ENCODE data around the gene FNBP1L.

FNBP1L gene

DNA sequence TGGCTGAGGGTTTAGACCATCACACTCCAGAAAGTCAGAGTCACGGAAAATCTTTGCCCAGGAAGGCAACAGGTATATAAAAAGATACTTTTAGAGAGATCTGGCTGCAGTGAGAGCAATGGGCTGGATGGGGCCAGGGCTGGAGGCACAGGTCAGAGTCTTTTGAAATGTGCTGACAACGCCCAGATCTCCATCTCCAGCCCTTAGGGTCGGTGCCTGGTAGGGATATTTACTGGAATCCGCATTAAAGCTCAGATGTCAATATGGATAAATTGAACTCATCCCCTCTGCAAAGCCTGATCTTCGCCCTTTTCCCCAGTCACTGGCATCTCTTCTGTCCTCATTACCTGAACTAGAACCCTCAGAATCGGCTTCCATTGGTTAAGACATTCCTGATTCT is 151.6 kb downstream of the FNBP1L start:
- TF ChIP-seq, protein P1, sequence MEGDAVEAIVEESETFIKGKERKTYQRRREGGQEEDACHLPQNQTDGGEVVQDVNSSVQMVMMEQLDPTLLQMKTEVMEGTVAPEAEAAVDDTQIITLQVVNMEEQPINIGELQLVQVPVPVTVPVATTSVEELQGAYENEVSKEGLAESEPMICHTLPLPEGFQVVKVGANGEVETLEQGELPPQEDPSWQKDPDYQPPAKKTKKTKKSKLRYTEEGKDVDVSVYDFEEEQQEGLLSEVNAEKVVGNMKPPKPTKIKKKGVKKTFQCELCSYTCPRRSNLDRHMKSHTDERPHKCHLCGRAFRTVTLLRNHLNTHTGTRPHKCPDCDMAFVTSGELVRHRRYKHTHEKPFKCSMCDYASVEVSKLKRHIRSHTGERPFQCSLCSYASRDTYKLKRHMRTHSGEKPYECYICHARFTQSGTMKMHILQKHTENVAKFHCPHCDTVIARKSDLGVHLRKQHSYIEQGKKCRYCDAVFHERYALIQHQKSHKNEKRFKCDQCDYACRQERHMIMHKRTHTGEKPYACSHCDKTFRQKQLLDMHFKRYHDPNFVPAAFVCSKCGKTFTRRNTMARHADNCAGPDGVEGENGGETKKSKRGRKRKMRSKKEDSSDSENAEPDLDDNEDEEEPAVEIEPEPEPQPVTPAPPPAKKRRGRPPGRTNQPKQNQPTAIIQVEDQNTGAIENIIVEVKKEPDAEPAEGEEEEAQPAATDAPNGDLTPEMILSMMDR (IDR thresholded peaks at IDR 0.05) = no peak

DNA sequence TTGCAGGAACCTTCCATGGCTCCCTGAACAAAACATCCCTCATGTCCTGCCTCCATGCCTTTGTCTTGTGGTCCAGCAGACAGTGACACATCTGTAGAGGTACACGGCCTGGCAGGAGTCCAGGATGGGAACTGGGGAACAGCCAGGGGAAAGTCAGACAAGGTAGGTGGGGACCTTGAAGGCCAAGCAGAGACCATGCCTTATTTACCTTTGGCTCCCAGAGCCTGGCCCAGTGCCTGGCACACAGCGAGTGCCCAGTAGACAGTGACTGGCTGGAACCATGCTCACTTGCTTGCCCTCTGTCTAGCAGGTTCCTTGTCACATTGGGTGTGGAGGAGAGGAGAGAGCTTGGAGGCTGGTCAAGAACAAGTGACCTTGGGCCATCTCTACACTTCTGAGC is 152.7 kb downstream of the FNBP1L start:
- TF ChIP-seq, protein P1 (IDR thresholded peaks at IDR 0.05) = no peak

DNA sequence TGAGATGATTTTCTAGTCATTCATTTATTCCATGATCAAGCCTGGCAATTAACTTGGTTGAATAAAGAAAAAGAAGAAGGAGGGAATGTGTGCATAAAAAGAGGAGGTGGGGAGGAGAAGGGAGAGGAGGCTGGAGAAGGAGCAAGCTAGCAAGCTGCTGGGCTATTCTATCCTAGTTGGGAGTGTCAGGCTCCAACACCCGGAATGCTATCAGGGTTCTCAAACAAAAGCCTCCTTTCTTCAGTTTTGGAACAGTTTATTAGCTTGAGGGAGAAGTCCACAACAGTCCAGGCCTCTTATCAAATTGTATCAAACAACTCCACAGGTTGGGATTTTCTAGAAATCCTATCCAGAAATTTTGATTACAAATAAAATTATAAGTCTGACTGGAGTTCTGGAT is 153.8 kb downstream of the FNBP1L start:
- TF ChIP-seq, protein P1 (IDR thresholded peaks at IDR 0.05) = no peak

DNA sequence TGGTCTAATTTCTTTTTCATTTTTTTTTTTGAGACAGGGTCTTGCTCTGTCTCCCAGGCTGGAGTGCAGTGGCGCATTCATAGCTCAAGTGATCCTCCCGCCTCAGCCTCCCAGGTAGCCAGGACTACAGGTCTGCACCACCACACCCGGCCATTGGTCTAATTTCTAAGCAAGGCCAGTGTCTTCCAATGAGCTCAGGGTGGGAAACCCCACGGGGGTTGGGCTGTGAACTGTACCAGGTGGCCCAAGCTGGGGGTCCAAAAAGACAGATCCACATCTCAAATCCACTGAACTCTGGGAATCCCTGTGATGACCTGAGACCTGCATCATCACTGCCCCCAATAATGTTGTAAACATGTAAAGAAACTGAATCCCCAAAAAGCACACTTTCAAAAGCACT is 154.2 kb downstream of the FNBP1L start:
- TF ChIP-seq, protein P1 (IDR thresholded peaks at IDR 0.05) = no peak

DNA sequence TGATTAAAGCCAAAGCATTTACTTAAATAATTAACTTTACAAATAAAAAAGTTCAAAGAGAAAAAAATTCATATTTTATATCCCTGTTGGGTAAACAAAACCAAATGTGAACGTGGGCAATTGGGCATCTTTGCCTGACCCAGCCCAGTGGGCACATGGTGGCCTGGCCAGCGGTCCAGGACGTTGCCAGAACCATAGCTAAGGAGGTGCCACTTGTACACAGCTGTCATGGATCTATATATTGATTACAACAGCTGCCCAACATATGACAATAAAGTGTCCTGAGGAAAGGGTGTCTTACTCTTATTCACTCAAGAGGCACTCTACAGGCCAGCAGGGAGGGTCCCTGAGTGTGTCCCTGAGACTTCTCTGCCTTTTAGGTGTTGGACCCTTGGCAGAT is 155.2 kb downstream of the FNBP1L start:
- TF ChIP-seq, protein P1 (IDR thresholded peaks at IDR 0.05) = no peak

DNA sequence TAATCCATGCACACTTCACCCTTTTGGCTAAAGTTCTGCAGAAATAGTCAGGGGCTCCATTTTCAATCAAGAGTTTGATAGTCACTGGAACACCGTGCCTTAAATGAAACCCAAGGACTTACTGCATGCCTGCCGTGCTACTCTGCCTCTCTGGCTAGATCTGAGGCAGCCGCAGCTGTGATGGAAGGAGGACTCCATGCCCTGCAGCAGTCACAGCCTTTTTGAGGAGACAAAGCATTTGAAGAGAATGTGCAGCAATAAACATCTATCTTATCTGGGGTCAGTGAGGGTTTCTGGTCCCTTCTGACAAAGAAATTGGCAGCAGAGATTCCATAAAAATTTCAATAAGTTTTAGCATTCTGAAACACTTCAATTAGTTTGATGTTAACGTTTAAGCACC is 155.7 kb downstream of the FNBP1L start:
- TF ChIP-seq, protein P1 (IDR thresholded peaks at IDR 0.05) = no peak
